ENCODE results near the gene EVX1.

Gene EVX1

GRCh38 chr7:27243340-27244163 lies 950 bp downstream of the EVX1 start:
- no peak for DNase-seq (ENCODE audit: low read depth)
- TF ChIP-seq CTCF (IDR thresholded peaks at IDR 0.05; ENCODE audit: low read length, missing control alignments) = no peak
- no peak overlapping the region for H3K4me3 ChIP-seq (replicated peaks; ENCODE audit: low read depth, low read length)

GRCh38 chr7:27244488-27245123 lies 2.0 kb downstream of the EVX1 start:
- no peak for TF ChIP-seq CTCF (IDR thresholded peaks at IDR 0.05; ENCODE audit: low read length, missing control alignments)
- no peak overlapping the region for H3K4me3 ChIP-seq (replicated peaks; ENCODE audit: low read depth, low read length)
- DNase-seq (ENCODE audit: low read depth) = no peak

GRCh38 chr7:27245124-27245797 lies 2.7 kb downstream of the EVX1 start:
- H3K4me3 ChIP-seq (replicated peaks; ENCODE audit: low read depth, low read length) = no peak overlapping the region
- TF ChIP-seq CTCF (IDR thresholded peaks at IDR 0.05; ENCODE audit: low read length, missing control alignments) = no peak
- DNase-seq (ENCODE audit: low read depth) = no peak

GRCh38 chr7:27245798-27246691 lies 3.4 kb downstream of the EVX1 start:
- TF ChIP-seq CTCF (IDR thresholded peaks at IDR 0.05; ENCODE audit: low read length, missing control alignments) = no peak
- no peak overlapping the region for H3K4me3 ChIP-seq (replicated peaks; ENCODE audit: low read depth, low read length)
- DNase-seq (ENCODE audit: low read depth) = no peak

GRCh38 chr7:27247000-27247399 lies 4.4 kb downstream of the EVX1 start:
- no peak for TF ChIP-seq CTCF (IDR thresholded peaks at IDR 0.05; ENCODE audit: low read length, missing control alignments)
- H3K4me3 ChIP-seq (replicated peaks; ENCODE audit: low read depth, low read length) = no peak overlapping the region
- DNase-seq (ENCODE audit: low read depth) = no peak
